WTC11 (cell line): Measurements from ENCODE around the gene JAZF1. TPM values are rescaled to one million over a fixed set of nuclear protein-coding genes. Genes with fewer than 3 reads are reported as not detected.

ENCODE experiments used
- ATAC-seq: fragments of 200-7000 bp; cut with Tn5 transposase; 2 replicates; pipeline ENCODE4 v1.10.0; 2021; ENCODE audit warnings: mild to moderate bottlenecking, moderate library complexity
- CTCF ChIA-PET: fragments of 300-600 bp; sonication (Branson Sonifier 250); formaldehyde crosslinking; loops from one replicate; lab custom pipeline; 2021; ENCODE audit warnings: antibody characterized with exemption; lab: Charles Lee
- POLR2A ChIA-PET: fragments of 350-600 bp; sonication (Branson Sonifier 250); formaldehyde crosslinking; loops from one replicate; lab custom pipeline; 2021; ENCODE audit warnings: antibody characterized with exemption; lab: Charles Lee
- DNase-seq: peaks from one replicate; pipeline ENCODE4 v3.0.0; 2021; ENCODE audit warnings: low spot score
- H3K27ac Mint-ChIP-seq: 2 replicates; pipeline ENCODE4 v1.8.0; 2021; ENCODE audit warnings: mixed read lengths
- H3K27me3 Mint-ChIP-seq: 2 replicates; pipeline ENCODE4 v1.8.0; 2021; ENCODE audit warnings: low read depth, mild to moderate bottlenecking, moderate library complexity, mixed read lengths
- H3K36me3 Mint-ChIP-seq: 2 replicates; pipeline ENCODE4 v1.8.0; 2021; ENCODE audit warnings: mixed read lengths
- H3K4me1 Mint-ChIP-seq: 2 replicates; pipeline ENCODE4 v1.8.0; 2022; ENCODE audit warnings: mixed read lengths
- H3K4me3 Mint-ChIP-seq: 2 replicates; pipeline ENCODE4 v1.8.0; 2021; ENCODE audit warnings: mild to moderate bottlenecking, moderate library complexity, mixed read lengths
- H3K9me3 Mint-ChIP-seq: 2 replicates; pipeline ENCODE4 v1.8.0; 2021; ENCODE audit warnings: mixed read lengths
- HMGA2 ChIP-seq: fragments of 250-450 bp; sonication (Bioruptor Pico); IDR thresholded peaks from 2 replicates; pipeline ENCODE4 v1.4.0; 2021; ENCODE audit warnings: mild to moderate bottlenecking, moderate library complexity
- JUN ChIP-seq: sonication (generic); formaldehyde crosslinking; IDR thresholded peaks from 2 replicates; pipeline ENCODE4 v1.8.0; 2023; ENCODE audit warnings: mild to moderate bottlenecking, missing genetic modification reagents
- KAT7 ChIP-seq: sonication (generic); formaldehyde crosslinking; IDR thresholded peaks from 2 replicates; pipeline ENCODE4 v1.8.1; 2023; ENCODE audit warnings: missing genetic modification reagents, mild to moderate bottlenecking, borderline replicate concordance
- NR2C2 ChIP-seq: sonication (generic); formaldehyde crosslinking; IDR thresholded peaks from 2 replicates; pipeline ENCODE4 v1.8.0; 2022; ENCODE audit warnings: mild to moderate bottlenecking, missing genetic modification reagents
- SMAD3 ChIP-seq: sonication (generic); formaldehyde crosslinking; IDR thresholded peaks from 2 replicates; pipeline ENCODE4 v1.8.0; 2022; ENCODE audit warnings: missing genetic modification reagents, mild to moderate bottlenecking, borderline replicate concordance
- STAT6 ChIP-seq: sonication (generic); formaldehyde crosslinking; conservative IDR thresholded peaks from 2 replicates; pipeline ENCODE4 v1.8.1; 2023; ENCODE audit warnings: mild to moderate bottlenecking, low read depth, missing genetic modification reagents, moderate library complexity
- TCF7 ChIP-seq: sonication (generic); formaldehyde crosslinking; IDR thresholded peaks from 2 replicates; pipeline ENCODE4 v1.8.0; 2022; ENCODE audit warnings: mild to moderate bottlenecking, low read depth, missing genetic modification reagents, moderate library complexity
- ZBTB43 ChIP-seq: sonication (generic); formaldehyde crosslinking; IDR thresholded peaks from 2 replicates; pipeline ENCODE4 v1.8.1; 2023; ENCODE audit warnings: mild to moderate bottlenecking, missing genetic modification reagents
- ZNF512 ChIP-seq: sonication (generic); formaldehyde crosslinking; IDR thresholded peaks from 2 replicates; pipeline ENCODE4 v1.8.1; 2022; ENCODE audit warnings: missing genetic modification reagents, borderline replicate concordance
- total RNA-seq: library from RNA; stranded (reverse); gene quantifications from 3 replicates; pipeline ENCODE4 v1.2.3, GENCODE V29; 2021
- TF ChIP-seq, protein P1 (sequence below): fragments of 250-450 bp; sonication (Bioruptor Pico); IDR thresholded peaks from 2 replicates; pipeline ENCODE4 v2.1.2; 2022; ENCODE audit warnings: mild to moderate bottlenecking, moderate library complexity
- TF ChIP-seq, protein P2 (sequence below): sonication (generic); formaldehyde crosslinking; IDR thresholded peaks from 2 replicates; pipeline ENCODE4 v1.8.1; 2023; ENCODE audit warnings: mild to moderate bottlenecking, missing genetic modification reagents, moderate library complexity
- TF ChIP-seq, protein P3 (sequence below): sonication (generic); formaldehyde crosslinking; IDR thresholded peaks from 2 replicates; pipeline ENCODE4 v1.8.0; 2022; ENCODE audit warnings: mild to moderate bottlenecking, missing genetic modification reagents
- TF ChIP-seq, protein P4 (sequence below): sonication (generic); formaldehyde crosslinking; IDR thresholded peaks from 2 replicates; pipeline ENCODE4 v1.8.1; 2022; ENCODE audit warnings: low read depth, missing genetic modification reagents, borderline replicate concordance

Gene JAZF1
- total RNA-seq, 1 experiment from 2014 or later: 19.0 TPM

DNA sequence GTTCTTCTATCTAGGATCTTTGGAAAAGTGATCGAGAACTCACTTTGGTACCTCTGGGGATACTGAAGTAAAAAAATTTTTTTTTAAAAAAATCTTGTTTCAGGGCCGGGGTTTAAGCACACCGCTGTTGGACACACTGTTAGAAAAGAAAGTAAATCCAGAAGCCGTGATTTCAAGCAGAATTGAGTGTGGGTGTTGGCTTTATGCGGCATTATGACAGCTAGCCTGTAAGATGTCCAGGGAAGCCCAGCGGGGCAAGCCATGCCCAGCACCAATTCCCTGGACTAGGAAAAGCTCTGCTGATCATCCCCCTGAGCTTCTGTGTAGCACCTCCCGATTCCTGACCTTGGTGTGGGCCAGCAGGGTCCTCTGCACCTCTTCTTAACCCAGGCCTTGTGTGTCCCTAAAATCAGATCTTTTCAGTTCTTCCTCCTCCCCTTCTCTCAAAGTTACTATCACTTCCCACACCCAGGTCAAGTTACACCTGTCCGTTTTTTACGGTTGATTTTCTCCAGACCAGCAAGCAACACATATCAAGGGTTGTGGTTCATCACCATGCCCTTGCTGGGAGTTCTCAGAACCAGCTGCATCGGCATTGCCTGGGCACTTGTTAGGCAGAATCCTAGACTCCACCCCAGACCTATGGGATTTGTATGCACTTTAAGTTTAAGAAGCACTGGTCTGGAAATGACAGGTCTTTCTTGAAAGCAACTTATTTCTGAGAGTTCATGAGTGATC is 235.4 kb downstream of the JAZF1 start:
- no peak for ATAC-seq
- H3K4me3 Mint-ChIP-seq: no peak overlapping the region
- H3K9me3 Mint-ChIP-seq: no peaks in the 10 kb centered on the region
- H3K4me1 Mint-ChIP-seq: peaks cover 5% of the 10 kb centered on the region; the same call in 1 of the 2 replicates
- ChIA-PET CTCF (no interaction called here), POLR2A (no interaction called here)
- no peak for TF ChIP-seq HMGA2
- DNase-seq: no peak
- H3K27me3 Mint-ChIP-seq: no peaks in the 10 kb centered on the region
- H3K36me3 Mint-ChIP-seq: no peaks in the 10 kb centered on the region
- H3K27ac Mint-ChIP-seq: no peak overlapping the region; the same call in 1 of the 2 replicates

DNA sequence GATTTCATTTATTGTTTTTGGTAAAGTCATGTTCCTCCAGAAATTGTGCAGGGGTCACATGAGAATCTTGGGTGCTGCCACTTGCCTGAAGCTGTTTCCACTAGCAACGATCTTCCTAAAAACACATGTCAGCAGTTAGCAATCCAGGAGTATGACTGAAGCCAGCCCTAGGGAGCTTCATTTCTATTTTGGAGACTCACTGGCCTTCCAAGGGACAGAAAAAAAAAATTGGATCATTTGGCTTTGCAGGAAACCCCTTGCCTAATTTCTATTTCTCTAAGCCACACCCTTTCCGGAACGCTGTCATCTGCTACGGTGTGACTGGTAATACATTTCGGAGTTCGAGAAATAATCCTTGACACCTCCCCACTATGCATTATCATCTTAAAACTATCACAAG is 236.0 kb downstream of the JAZF1 start:
- no peak for TF ChIP-seq ZBTB43 (CRISPR knock-in tag)
- no peak for TF ChIP-seq STAT6 (CRISPR knock-in tag)
- no peak for TF ChIP-seq JUN (CRISPR knock-in tag)
- TF ChIP-seq, protein P1, sequence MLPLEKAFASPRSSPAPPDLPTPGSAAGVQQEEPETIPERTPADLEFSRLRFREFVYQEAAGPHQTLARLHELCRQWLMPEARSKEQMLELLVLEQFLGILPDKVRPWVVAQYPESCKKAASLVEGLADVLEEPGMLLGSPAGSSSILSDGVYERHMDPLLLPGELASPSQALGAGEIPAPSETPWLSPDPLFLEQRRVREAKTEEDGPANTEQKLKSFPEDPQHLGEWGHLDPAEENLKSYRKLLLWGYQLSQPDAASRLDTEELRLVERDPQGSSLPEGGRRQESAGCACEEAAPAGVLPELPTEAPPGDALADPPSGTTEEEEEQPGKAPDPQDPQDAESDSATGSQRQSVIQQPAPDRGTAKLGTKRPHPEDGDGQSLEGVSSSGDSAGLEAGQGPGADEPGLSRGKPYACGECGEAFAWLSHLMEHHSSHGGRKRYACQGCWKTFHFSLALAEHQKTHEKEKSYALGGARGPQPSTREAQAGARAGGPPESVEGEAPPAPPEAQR (CRISPR knock-in tag): no peak
- TF ChIP-seq, protein P2, sequence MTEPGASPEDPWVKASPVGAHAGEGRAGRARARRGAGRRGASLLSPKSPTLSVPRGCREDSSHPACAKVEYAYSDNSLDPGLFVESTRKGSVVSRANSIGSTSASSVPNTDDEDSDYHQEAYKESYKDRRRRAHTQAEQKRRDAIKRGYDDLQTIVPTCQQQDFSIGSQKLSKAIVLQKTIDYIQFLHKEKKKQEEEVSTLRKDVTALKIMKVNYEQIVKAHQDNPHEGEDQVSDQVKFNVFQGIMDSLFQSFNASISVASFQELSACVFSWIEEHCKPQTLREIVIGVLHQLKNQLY (CRISPR knock-in tag): no peak
- no peak for TF ChIP-seq SMAD3
- TF ChIP-seq, protein P3, sequence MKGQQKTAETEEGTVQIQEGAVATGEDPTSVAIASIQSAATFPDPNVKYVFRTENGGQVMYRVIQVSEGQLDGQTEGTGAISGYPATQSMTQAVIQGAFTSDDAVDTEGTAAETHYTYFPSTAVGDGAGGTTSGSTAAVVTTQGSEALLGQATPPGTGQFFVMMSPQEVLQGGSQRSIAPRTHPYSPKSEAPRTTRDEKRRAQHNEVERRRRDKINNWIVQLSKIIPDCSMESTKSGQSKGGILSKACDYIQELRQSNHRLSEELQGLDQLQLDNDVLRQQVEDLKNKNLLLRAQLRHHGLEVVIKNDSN (CRISPR knock-in tag): no peak
- no peak for TF ChIP-seq NR2C2
- TF ChIP-seq TCF7 (CRISPR knock-in tag): no peak
- TF ChIP-seq, protein P4, sequence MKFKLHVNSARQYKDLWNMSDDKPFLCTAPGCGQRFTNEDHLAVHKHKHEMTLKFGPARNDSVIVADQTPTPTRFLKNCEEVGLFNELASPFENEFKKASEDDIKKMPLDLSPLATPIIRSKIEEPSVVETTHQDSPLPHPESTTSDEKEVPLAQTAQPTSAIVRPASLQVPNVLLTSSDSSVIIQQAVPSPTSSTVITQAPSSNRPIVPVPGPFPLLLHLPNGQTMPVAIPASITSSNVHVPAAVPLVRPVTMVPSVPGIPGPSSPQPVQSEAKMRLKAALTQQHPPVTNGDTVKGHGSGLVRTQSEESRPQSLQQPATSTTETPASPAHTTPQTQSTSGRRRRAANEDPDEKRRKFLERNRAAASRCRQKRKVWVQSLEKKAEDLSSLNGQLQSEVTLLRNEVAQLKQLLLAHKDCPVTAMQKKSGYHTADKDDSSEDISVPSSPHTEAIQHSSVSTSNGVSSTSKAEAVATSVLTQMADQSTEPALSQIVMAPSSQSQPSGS: no peak
- no peak for TF ChIP-seq ZNF512 (CRISPR knock-in tag)
- TF ChIP-seq KAT7: no peak
- Mint-ChIP-seq H3K9me3 (no peaks in the 10 kb centered on the region), H3K27ac (no peak overlapping the region), H3K36me3 (no peaks in the 10 kb centered on the region), H3K27me3 (no peaks in the 10 kb centered on the region), H3K4me1 (no peaks in the 10 kb centered on the region; the same call in 1 of the 2 replicates), H3K4me3 (no peak overlapping the region)
- ChIA-PET POLR2A (no interaction called here), CTCF (no interaction called here)
- DNase-seq (no peak), ATAC-seq (no peak)
